GM12892 (cell line): ENCODE results near the gene CLDN2.

Experiments used
- POLR2A ChIP-seq: IDR thresholded peaks from 2 replicates; pipeline ENCODE4 v1.6.1; 2011; ENCODE audit warnings: low read depth, low read length, control low read depth
- POLR2AphosphoS5 ChIP-seq: IDR thresholded peaks from 2 replicates; pipeline ENCODE4 v1.6.1; 2011; ENCODE audit warnings: low read depth, low read length, control low read depth
- TAF1 ChIP-seq: IDR thresholded peaks from 2 replicates; pipeline ENCODE4 v1.6.1; 2011; ENCODE audit warnings: low read depth, mild to moderate bottlenecking, control low read depth, low read length, borderline replicate concordance

- no peak for TF ChIP-seq POLR2A
- no peak for TF ChIP-seq POLR2AphosphoS5
- no peak for TF ChIP-seq TAF1
Observed at GRCh38 chrX:106874075-106874474, 46.1 kb upstream of the CLDN2 start.
